IPS-15b (cell line): ENCODE measurements around the gene CACNA2D1.

Source experiments
- H3K27me3 ChIP-seq: one replicate; pipeline ENCODE4 v1.6.1; 2013; ENCODE audit warnings: low read length; ENCODE audit not compliant: control insufficient read depth, insufficient read depth
- H3K36me3 ChIP-seq: one replicate; pipeline ENCODE4 v1.6.1; 2013; ENCODE audit warnings: low read length; ENCODE audit not compliant: control insufficient read depth, insufficient read depth
- H3K4me1 ChIP-seq: one replicate; pipeline ENCODE4 v1.6.1; 2013; ENCODE audit warnings: mild to moderate bottlenecking, low read length; ENCODE audit not compliant: control insufficient read depth, insufficient read depth
- H3K4me3 ChIP-seq: one replicate; pipeline ENCODE4 v1.5.1; 2013; ENCODE audit warnings: low read depth, low read length
- H3K9ac ChIP-seq: one replicate; pipeline ENCODE4 v1.6.1; 2013; ENCODE audit warnings: low read depth, mild to moderate bottlenecking, low read length
- H3K9me3 ChIP-seq: one replicate; pipeline ENCODE4 v1.6.1; 2013; ENCODE audit warnings: mild to moderate bottlenecking, low read length; ENCODE audit not compliant: control insufficient read depth, insufficient read depth

Gene CACNA2D1

DNA sequence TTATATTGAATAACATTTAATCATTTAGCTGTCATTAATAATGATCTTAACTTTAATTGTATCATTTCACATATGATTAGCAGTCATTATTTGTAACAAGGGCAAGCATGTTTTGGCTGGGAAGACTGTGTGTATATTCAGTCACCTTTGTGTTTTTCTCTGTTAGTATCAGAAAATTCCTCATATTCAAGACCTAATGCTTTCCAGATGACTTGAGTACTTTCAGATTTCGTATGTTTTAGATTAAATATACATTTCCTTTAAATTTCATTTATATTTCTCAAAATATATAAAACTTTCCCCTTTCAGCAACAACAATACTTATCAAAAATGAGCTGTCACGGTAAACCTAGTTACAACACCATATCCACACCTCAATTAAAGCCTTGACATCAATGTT, 6.3 kb upstream of the CACNA2D1 start:
- no peak overlapping the region for H3K4me3 ChIP-seq
- no peaks in the 10 kb centered on the region for H3K36me3 ChIP-seq
- no peak overlapping the region for H3K9ac ChIP-seq
- H3K27me3 ChIP-seq = peaks cover 7% of the 10 kb centered on the region
- no peaks in the 10 kb centered on the region for H3K9me3 ChIP-seq
- H3K4me1 ChIP-seq = peaks cover 13% of the 10 kb centered on the region

DNA sequence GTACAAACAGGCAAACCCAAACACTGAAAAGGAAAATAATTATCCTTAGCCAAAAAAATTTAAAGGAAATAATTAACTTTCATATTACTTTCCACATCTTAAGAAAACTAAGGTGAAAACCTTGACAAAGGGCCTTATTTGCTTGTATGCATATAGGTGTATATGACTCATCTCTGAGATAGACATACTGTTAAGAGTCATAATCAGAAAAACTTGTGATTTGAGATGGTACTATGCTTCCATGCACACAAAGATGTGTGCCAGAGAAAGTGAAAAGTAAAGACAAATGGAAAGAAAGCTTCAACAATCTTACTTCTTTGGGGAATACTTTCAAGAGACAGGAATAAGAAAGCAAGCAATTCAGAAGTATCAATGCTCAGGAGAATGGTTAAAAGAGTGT, 3.3 kb upstream of the CACNA2D1 start:
- H3K4me3 ChIP-seq = no peak overlapping the region

DNA sequence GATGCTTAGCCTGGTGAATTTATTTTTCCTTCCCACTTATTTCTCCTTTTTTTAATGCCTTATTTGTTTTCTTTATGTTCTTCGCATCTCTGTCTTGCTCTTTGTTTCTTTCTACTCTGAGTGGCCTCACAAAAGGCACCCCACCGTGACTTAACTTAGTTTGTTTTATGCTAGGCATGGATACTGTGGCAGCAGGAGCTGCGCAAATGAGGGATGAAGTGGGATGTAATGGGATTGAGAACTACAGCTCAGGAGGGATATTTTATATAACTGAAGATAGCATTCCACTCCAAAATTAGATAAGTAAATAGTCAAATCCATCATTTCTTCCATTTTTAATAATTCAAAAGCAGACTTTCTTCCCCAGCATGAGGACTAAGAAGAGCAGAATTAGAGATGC, 1.7 kb upstream of the CACNA2D1 start:
- Histone ChIP-seq H3K9ac (no peak overlapping the region), H3K27me3 (peaks cover 7% of the 10 kb centered on the region), H3K36me3 (no peaks in the 10 kb centered on the region), H3K9me3 (no peaks in the 10 kb centered on the region), H3K4me3 (peak overlapping the region; percentile 81), H3K4me1 (peaks cover 17% of the 10 kb centered on the region)

More for the DNA sequence above, 3.3 kb upstream of the CACNA2D1 start:
- no peaks in the 10 kb centered on the region for H3K36me3 ChIP-seq
- no peak overlapping the region for H3K9ac ChIP-seq
- H3K9me3 ChIP-seq = no peaks in the 10 kb centered on the region
- peaks cover 13% of the 10 kb centered on the region for H3K4me1 ChIP-seq
- H3K27me3 ChIP-seq = peaks cover 7% of the 10 kb centered on the region

DNA sequence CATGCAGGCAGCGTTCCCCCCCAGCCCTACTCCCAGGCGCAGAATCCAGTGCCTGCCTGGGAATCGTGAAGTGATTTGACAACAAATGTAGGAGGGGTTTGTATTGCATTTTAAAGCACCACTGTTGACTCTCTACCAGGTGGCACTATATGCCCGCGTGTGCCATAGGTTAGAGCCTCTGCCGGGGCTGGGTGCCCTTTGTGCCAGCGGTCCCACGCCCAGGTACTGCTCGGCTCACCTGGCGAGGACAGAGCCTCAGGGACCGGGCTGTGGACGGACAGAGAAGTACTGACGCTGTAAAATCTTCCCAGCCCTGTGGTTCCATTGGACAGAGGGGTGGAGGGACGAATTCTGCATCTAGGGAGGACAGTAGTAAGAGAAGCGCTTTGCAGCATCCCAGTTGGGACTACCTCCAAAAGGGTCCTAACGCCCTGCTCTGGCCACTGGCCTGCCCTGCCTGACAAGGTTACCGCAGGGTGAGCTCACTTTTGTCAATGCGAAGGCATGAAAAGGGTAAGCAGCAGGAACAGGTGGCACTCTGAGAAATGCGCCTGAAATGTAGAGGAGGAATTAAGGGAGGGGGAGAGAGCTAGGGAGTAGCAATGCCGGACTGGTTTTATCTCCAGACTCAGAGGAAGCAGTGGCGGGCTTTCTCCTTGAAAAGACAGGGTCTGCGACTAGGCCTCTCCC, 788 bp upstream of the CACNA2D1 start:
- H3K4me3 ChIP-seq = peak overlapping the region; percentile 81
- H3K36me3 ChIP-seq = no peaks in the 10 kb centered on the region
- H3K27me3 ChIP-seq = peaks cover 7% of the 10 kb centered on the region
- H3K4me1 ChIP-seq = peaks cover 18% of the 10 kb centered on the region
- H3K9me3 ChIP-seq = no peaks in the 10 kb centered on the region
- H3K9ac ChIP-seq = peak overlapping the region; percentile 32

DNA sequence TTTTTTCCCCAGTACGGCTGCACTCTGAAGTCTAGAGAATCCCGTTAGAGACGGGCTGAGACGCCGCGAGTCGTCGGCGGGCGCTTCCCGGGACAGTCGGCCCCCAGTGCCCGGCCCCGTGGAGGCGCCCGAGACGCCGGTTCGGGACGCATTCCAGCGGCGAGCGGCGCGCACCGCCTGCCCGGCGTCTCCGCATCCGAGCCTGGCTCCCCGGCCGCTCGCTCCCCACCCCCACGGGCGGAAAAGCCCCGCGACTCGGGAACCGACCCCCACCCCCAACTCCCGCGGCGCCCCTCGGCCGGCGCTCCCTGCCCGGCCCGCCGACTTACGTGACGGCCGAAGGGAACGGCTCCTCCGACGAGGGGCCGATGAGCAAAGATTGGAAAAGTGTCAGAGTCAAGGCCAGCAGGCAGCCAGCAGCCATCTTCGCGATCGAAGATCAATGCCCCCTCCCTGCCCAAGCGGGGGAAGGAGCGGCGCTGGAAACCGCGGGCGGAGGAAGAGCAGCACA, 486 bp downstream of the CACNA2D1 start:
- Histone ChIP-seq H3K4me3 (peak overlapping the region; percentile 82), H3K9ac (no peak overlapping the region), H3K9me3 (no peaks in the 10 kb centered on the region), H3K36me3 (no peaks in the 10 kb centered on the region), H3K4me1 (peaks cover 22% of the 10 kb centered on the region), H3K27me3 (peaks cover 7% of the 10 kb centered on the region)

DNA sequence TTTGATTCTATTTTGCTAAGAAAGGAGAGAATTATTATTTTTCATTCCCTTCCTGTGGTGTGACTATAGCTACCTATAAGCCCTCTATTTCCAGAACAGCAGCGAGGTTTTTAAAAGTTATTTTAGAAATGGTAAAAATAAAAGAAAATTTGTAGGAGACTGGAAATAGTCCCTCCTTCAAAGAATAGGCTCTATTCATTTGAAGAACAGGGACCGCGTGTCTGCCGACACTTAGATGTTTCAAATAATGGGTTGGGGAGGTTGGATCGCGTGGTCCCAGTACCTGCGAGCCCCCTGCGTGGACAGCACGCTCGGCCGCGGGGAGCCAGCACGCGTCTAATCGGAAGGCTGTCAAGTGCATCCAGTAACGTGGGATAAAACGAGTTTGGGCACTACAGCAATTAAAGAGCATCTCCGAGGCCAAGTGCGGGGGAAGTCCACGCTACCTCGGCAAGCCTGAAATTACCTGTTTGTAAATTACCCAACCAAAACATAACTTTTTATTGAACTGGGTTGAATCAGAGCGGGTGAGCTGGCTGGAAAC, 1.0 kb downstream of the CACNA2D1 start:
- Histone ChIP-seq H3K4me3 (peak overlapping the region; percentile 82), H3K9me3 (no peaks in the 10 kb centered on the region), H3K4me1 (peaks cover 22% of the 10 kb centered on the region), H3K9ac (no peak overlapping the region), H3K27me3 (peaks cover 7% of the 10 kb centered on the region), H3K36me3 (no peaks in the 10 kb centered on the region)

DNA sequence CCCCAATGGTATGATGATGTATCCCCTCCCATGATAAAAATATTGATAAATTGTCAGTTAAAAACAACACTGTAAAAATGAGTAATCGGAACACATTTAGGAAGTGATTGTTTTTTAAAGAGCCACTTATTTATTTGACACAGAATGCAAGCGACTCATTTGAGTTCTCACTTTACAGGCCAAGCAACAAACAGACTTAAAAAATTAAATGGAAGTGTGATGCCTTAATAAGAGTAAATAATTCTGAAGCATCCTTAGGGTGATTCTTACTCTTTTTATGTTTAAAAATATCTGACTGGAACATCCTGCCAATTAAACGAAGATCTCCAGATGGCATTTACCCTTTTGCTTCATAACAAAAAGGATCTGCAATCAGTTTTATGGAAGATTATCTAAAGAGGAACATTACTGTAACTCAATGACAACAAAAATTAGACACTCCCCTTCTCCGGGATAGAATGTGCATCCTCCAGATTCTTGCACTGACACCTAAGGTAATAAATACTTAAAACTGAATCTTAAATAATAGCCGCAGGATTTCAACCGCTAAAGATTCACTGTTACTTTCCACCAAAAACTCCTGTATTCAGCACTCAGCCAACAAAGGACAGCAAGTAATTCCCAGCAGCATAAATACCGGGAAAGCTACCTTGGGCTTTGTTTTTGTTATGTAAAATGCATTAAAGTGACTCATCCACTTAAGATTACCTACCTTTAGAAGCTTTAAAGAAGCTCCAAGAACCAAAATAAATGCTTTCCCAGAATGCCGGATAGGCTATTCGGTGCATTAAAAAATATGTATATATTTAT, 1.7 kb downstream of the CACNA2D1 start:
- Histone ChIP-seq H3K27me3 (peaks cover 7% of the 10 kb centered on the region), H3K9ac (no peak overlapping the region), H3K36me3 (no peaks in the 10 kb centered on the region), H3K9me3 (no peaks in the 10 kb centered on the region), H3K4me3 (peak overlapping the region; percentile 82), H3K4me1 (peaks cover 19% of the 10 kb centered on the region)

DNA sequence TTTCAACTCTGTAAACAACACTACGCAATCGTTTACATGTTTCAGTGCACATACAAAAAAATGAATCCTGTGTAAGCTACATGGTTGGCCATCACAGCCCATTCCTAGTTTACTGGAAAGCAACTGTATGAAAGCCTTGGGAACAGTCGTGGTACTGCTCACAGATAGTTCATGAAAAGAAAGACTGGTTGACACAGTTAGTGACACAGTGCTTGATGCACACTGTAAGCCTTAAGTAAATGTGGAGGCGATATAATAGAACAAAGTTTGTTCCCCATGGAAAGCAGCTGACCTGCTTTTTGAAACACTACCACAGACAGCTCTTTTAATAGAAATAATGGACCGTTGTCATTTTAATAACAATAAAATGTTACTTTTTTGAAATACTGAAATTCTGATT, 5.1 kb downstream of the CACNA2D1 start:
- Histone ChIP-seq H3K4me1 (peaks cover 9% of the 10 kb centered on the region), H3K9me3 (no peaks in the 10 kb centered on the region), H3K9ac (no peak overlapping the region), H3K4me3 (no peak overlapping the region), H3K36me3 (no peaks in the 10 kb centered on the region), H3K27me3 (no peaks in the 10 kb centered on the region)

DNA sequence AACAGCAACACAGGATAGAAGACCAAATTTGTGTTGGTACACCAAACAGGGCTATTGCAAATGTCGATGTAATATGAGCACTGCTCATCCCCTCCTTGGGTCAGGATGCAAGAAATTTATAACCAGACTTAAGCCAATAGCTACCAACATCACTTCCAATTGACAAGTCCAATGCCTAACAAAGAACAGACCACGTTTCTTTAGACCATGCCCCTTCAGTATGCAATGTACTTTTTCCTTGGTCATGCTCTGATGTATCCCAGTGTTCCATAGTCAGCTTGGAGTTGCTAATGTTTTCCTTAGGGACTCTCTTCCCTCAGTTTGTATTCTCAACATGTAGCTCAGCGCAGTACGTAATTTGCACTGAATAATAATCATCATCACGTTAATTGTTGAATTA, 7.8 kb downstream of the CACNA2D1 start:
- no peak overlapping the region for H3K4me3 ChIP-seq
- H3K4me1 ChIP-seq = peaks cover 9% of the 10 kb centered on the region
- H3K36me3 ChIP-seq = no peaks in the 10 kb centered on the region
- no peaks in the 10 kb centered on the region for H3K9me3 ChIP-seq
- no peaks in the 10 kb centered on the region for H3K27me3 ChIP-seq
- H3K9ac ChIP-seq = no peak overlapping the region

DNA sequence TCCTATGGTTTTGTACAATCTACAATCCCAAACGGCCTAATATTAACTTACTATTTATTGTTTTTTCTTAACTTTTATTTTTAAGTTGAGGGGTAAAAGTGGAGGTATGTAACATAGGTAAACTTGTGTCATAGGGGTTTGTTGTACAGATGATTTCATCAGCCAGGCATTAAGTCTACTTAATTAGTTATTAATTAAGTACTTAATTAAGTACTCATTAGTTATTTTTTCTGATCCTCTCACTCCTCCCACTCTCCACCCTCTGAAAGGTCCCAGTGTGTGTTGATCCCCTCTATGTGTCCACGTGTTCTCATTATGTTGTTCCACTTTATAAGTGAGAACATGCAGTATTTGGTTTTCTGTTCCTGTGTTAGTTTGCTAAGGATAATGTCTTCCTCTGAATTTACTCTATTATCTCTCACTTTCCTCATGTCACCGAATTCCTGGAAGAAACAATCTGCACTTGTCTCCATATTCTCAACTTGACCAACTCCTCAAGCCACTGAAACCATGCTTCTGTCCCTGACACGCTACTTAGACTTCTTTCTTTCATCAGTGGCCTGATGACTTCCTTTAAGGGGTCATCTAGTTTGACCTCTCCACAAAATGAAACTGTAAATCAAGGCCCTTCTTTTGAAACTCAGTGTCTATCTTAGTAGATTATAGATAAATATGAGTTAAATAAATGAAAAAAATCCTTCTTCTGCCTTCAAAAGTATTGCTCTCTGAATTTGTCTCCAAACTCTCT, 9.1 kb downstream of the CACNA2D1 start:
- Histone ChIP-seq H3K4me3 (no peak overlapping the region), H3K9me3 (no peaks in the 10 kb centered on the region), H3K4me1 (peaks cover 4% of the 10 kb centered on the region), H3K36me3 (no peaks in the 10 kb centered on the region), H3K27me3 (no peaks in the 10 kb centered on the region), H3K9ac (no peak overlapping the region)

DNA sequence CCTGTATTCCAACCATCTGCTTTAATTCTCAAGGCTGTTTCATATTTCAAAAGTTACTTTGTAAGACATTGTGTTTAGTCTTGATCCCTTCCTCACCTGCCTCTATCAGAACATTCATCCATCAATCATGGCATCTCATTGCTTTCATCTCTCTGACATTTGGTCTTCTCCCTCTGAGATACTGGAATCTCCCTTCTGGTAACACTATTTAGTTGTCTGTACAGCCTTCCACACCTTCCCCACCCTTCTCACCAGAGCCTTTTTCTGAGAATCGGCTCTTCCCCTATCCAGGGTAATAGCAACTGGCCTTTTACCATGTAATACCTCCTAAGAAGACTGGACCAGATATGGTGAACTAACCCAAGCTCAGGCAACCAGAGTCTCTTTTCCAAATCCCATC, 10.1 kb downstream of the CACNA2D1 start:
- H3K4me1 ChIP-seq = peaks cover 1% of the 10 kb centered on the region

More for the DNA sequence above, 10.1 kb downstream of the CACNA2D1 start:
- Histone ChIP-seq H3K4me3 (no peak overlapping the region), H3K36me3 (no peaks in the 10 kb centered on the region), H3K27me3 (no peaks in the 10 kb centered on the region), H3K9ac (no peak overlapping the region), H3K9me3 (no peaks in the 10 kb centered on the region)
